Colonic mucosa (tissue), 4 donors: ENCODE data around the gene HES4. TPM values are rescaled to one million over a fixed set of nuclear protein-coding genes. Genes with fewer than 3 reads are reported as not detected.

Experiments used
- DNase-seq: peaks from one replicate; pipeline ENCODE4 v3.0.0-alpha.2; 2020
- H3K27ac ChIP-seq: fragments of 200-600 bp; one replicate; pipeline ENCODE4 v1.8.0; 2021
- H3K27me3 ChIP-seq: fragments of 200-600 bp; one replicate; pipeline ENCODE4 v1.8.0; 2021
- H3K36me3 ChIP-seq: fragments of 200-600 bp; one replicate; pipeline ENCODE4 v1.8.0; 2021
- H3K4me1 ChIP-seq: fragments of 200-600 bp; one replicate; pipeline ENCODE4 v1.8.0; 2021; ENCODE audit warnings: mild to moderate bottlenecking
- H3K4me3 ChIP-seq: fragments of 200-600 bp; one replicate; pipeline ENCODE4 v1.8.0; 2021
- H3K9ac ChIP-seq, 2 donors: one replicate each; pipeline ENCODE4 v1.7.0; 2013; ENCODE audit warnings: control low read depth in 2 of 2, low read depth in 2 of 2, low read length in 2 of 2
- H3K9me3 ChIP-seq: fragments of 200-600 bp; one replicate; pipeline ENCODE4 v1.8.0; 2021
- CTCF ChIP-seq: fragments of 200-600 bp; IDR thresholded peaks from one replicate; pipeline ENCODE4 v1.8.0; 2022; ENCODE audit warnings: antibody characterized with exemption, mild to moderate bottlenecking
- intact Hi-C: fragments of 100-400 bp; cut with DNase I; formaldehyde crosslinking; loops from one replicate; pipeline ENCODE4 v1.14.1; 2022
- total RNA-seq, 2 donors: library from RNA; stranded (reverse); fragmentation: NEBNext Ultra II Directional in 1 of 2; extraction: Animal tissue kit (Norgen Biotek cat#: 25700) in 1 of 2; gene quantifications; one replicate each; pipeline ENCODE4 v1.2.1, GENCODE V29; 2021
- donor health status: healthy.
- donor health status: DM: no; HTN: no; CAD: no.
- donor health status: DM: no; HTN: no; CAD: no.

The HES4 gene
- total RNA-seq, 2 donors from 2014 or later = 30.5 to 47.3 TPM

- Histone ChIP-seq H3K27me3 (no peaks in the 10 kb centered on the region), H3K27ac (no peak overlapping the region), H3K4me1 (peaks cover 6% of the 10 kb centered on the region), H3K9me3 (no peaks in the 10 kb centered on the region), H3K9ac (no peak overlapping the region), H3K4me3 (no peak overlapping the region), H3K36me3 (no peaks in the 10 kb centered on the region)
- intact Hi-C loops = no loop called here
- no peak for DNase-seq
- no peak for TF ChIP-seq CTCF
Measured at GRCh38 chr1:1027791-1028190, 27.9 kb upstream of the HES4 start.

DNA sequence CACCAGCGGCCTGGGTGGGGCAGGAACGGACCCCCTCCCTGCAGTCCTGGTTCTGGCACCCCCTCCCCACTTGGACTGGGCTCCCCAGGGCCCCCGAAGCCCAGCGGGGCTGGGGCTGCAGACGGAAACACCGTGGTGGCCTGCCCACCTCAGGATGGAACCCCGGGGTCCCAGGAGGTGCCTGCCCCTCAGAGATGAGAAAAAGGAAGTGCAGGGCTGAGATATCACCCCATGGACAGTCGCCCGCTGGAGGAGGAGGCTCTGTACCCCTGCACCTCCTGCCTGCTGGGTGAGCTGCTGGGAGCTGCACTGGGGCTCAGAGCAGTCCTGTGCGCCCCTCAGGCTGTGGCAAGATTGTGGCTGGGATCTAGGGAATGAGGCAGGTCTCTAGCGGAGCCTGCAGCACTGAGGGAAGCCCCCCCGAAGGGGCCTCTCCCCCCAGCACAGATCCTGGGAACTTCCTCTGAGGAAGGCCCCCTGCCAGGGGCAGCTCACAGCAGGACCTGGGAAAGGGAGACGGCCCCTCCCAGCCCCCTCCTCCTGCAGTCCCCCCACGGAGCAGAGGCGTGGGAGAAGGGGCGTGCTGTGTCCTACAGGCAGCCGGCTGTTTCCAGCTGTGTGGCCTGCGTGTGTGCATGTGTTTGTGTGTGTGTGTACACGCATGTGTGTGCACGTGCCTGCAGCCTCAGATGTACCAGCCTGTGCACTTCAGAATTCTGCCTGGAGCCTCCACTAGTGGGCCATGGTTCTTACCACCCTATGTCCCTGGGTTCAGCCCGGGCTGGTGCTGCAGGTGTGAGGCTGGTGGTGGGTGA, 26.9 kb upstream of the HES4 start:
- Histone ChIP-seq H3K9me3 (no peaks in the 10 kb centered on the region), H3K27ac (no peak overlapping the region), H3K4me3 (no peak overlapping the region), H3K27me3 (no peaks in the 10 kb centered on the region), H3K9ac (no peak overlapping the region), H3K36me3 (no peaks in the 10 kb centered on the region), H3K4me1 (no peaks in the 10 kb centered on the region)
- DNase-seq = no peak
- TF ChIP-seq CTCF = no peak
- intact Hi-C loops = no loop called here

- Histone ChIP-seq H3K27ac (no peak overlapping the region), H3K4me3 (no peak overlapping the region), H3K9me3 (no peaks in the 10 kb centered on the region), H3K4me1 (peaks cover 6% of the 10 kb centered on the region), H3K27me3 (no peaks in the 10 kb centered on the region), H3K36me3 (no peaks in the 10 kb centered on the region), H3K9ac (no peak overlapping the region)
- TF ChIP-seq CTCF = no peak
- no peak for DNase-seq
- intact Hi-C loops = no loop called here
Measured at GRCh38 chr1:1025730-1026129, 25.8 kb upstream of the HES4 start.

GRCh38 chr1:1024771-1025699, 25.1 kb upstream of the HES4 start:
- Histone ChIP-seq H3K9ac (no peak overlapping the region), H3K4me1 (peaks cover 6% of the 10 kb centered on the region), H3K4me3 (no peak overlapping the region), H3K9me3 (no peaks in the 10 kb centered on the region), H3K27ac (no peak overlapping the region), H3K36me3 (no peaks in the 10 kb centered on the region), H3K27me3 (no peaks in the 10 kb centered on the region)
- DNase-seq = no peak
- intact Hi-C loops = no loop called here
- no peak for TF ChIP-seq CTCF

DNA sequence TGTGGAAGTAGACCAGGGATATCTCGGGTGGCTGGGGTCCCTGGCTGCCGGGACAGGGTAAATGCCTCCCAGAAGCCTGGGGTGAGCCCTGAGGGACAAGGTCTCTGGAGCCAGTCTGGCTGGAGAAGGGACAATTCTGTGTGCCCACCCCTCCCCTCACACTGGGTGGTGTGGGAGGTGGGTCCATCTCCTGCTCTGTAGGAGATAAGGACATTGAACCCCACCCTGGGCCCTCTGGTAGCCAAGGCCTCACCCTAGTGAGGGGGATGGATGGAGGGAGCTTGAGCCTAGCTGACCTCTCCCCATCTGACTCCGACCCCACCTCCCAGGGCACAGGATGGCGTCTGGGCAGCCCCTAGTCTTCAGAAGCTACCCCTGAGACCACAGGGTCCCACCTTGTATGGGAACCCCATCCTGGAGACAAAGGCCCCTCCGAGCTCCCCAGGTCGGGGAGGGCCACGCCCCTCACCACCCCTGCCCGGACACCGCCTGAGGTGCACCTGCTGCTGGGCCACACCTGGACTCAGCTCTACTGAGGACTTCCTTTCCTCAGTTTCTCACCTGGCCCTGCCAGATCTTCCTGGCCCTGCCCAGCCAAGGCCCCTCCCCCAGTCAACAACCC, 24.4 kb upstream of the HES4 start:
- Histone ChIP-seq H3K9me3 (no peaks in the 10 kb centered on the region), H3K4me1 (peaks cover 6% of the 10 kb centered on the region), H3K36me3 (no peaks in the 10 kb centered on the region), H3K27me3 (no peaks in the 10 kb centered on the region), H3K27ac (no peak overlapping the region), H3K9ac (no peak overlapping the region), H3K4me3 (no peak overlapping the region)
- no peak for TF ChIP-seq CTCF
- no peak for DNase-seq
- intact Hi-C loops = no loop called here
